ENCODE data around the gene TEN1. TPM values are rescaled to one million over a fixed set of nuclear protein-coding genes. Genes with fewer than 3 reads are reported as not detected.

The TEN1 gene
- total and polyA plus RNA-seq, 2 of the 13 experiments (the other 11 are each of a cell fraction or from before 2014, with no cell fraction given) = 18.0 to 21.3 TPM

DNA sequence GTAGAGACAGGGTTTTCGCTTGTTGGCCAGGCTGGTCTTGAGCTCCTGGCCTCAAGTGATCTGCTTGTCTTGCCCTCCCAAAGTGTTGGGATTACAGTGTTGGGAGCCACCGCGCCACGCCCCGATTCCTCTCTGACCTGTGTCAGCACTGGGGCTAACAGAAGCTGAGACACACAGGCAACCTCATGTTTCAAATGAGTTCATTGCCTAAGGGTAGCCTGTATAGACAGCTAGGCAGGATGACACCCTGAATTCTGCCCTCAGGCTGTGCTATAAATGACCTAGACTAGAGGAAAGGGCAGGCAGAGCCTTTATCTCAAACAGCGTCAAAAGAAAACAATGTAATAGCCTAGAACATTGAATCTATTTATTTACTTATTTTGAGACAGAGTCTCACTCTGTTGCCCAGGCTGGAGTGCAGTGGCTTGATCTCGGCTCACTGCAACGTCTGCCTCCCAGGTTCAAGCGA lies 19.3 kb downstream of the TEN1 start (continued):
- TF ChIP-seq MEIS2 (CRISPR knock-in tag; IDR thresholded peaks at IDR 0.05) (no peak), RXRA (CRISPR knock-in tag; IDR thresholded peaks at IDR 0.05) (peak; percentile 8; the same call in 1 of the 2 replicates), SSRP1 (CRISPR knock-in tag; IDR thresholded peaks at IDR 0.05) (0 out of 2 replicates have a peak, but pooled peaks have one; percentile 56), HMGA1 (CRISPR knock-in tag; conservative IDR thresholded peaks at IDR 0.05) (no peak), HNRNPL (IDR thresholded peaks at IDR 0.05; ENCODE audit: low read depth, low read length) (no peak), CEBPG (CRISPR knock-in tag; IDR thresholded peaks at IDR 0.05) (no peak; the same call in 1 of the 2 replicates), MATR3 (CRISPR knock-in tag; IDR thresholded peaks at IDR 0.05) (no peak), ZNF639 (CRISPR knock-in tag; conservative IDR thresholded peaks at IDR 0.05) (no peak), ZNF720 (CRISPR knock-in tag; IDR thresholded peaks at IDR 0.05) (no peak), ZNF577 (CRISPR knock-in tag; IDR thresholded peaks at IDR 0.05; ENCODE audit: borderline replicate concordance, low read depth) (no peak), HOXD1 (CRISPR knock-in tag; IDR thresholded peaks at IDR 0.05) (no peak), PCBP2 (optimal IDR thresholded peaks at IDR 0.05; ENCODE audit: low read depth, low read length, poor library complexity, severe bottlenecking) (no peak), ZNF547 (CRISPR knock-in tag; IDR thresholded peaks at IDR 0.05) (no peak; the same call in 1 of the 2 replicates), TBX2 (CRISPR knock-in tag; IDR thresholded peaks at IDR 0.05; ENCODE audit: borderline replicate concordance) (no peak), SOX5 (CRISPR knock-in tag; IDR thresholded peaks at IDR 0.05; ENCODE audit: borderline replicate concordance) (peak; percentile 71), U2AF2 (IDR thresholded peaks at IDR 0.05; ENCODE audit: low read depth, low read length) (no peak), KDM2A (CRISPR knock-in tag; IDR thresholded peaks at IDR 0.05; ENCODE audit: borderline replicate concordance, low read depth) (peak; percentile 50; the same call in 1 of the 2 replicates), HNRNPK (IDR thresholded peaks at IDR 0.05; ENCODE audit: low read depth, low read length, poor library complexity, severe bottlenecking) (no peak), ZNF431 (CRISPR knock-in tag; IDR thresholded peaks at IDR 0.05; ENCODE audit: borderline replicate concordance, low read depth) (no peak), ZBTB14 (CRISPR knock-in tag; IDR thresholded peaks at IDR 0.05) (no peak), ZNF570 (CRISPR knock-in tag; IDR thresholded peaks at IDR 0.05; ENCODE audit: borderline replicate concordance) (no peak), SMARCC2 (IDR thresholded peaks at IDR 0.05) (no peak), THYN1 (CRISPR knock-in tag; IDR thresholded peaks at IDR 0.05; ENCODE audit: borderline replicate concordance, low read depth) (no peak)
- TF ChIP-seq, protein P1, sequence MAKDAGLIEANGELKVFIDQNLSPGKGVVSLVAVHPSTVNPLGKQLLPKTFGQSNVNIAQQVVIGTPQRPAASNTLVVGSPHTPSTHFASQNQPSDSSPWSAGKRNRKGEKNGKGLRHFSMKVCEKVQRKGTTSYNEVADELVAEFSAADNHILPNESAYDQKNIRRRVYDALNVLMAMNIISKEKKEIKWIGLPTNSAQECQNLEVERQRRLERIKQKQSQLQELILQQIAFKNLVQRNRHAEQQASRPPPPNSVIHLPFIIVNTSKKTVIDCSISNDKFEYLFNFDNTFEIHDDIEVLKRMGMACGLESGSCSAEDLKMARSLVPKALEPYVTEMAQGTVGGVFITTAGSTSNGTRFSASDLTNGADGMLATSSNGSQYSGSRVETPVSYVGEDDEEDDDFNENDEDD (CRISPR knock-in tag; IDR thresholded peaks at IDR 0.05; ENCODE audit: borderline replicate concordance) = no peak
- TF ChIP-seq, protein P2, sequence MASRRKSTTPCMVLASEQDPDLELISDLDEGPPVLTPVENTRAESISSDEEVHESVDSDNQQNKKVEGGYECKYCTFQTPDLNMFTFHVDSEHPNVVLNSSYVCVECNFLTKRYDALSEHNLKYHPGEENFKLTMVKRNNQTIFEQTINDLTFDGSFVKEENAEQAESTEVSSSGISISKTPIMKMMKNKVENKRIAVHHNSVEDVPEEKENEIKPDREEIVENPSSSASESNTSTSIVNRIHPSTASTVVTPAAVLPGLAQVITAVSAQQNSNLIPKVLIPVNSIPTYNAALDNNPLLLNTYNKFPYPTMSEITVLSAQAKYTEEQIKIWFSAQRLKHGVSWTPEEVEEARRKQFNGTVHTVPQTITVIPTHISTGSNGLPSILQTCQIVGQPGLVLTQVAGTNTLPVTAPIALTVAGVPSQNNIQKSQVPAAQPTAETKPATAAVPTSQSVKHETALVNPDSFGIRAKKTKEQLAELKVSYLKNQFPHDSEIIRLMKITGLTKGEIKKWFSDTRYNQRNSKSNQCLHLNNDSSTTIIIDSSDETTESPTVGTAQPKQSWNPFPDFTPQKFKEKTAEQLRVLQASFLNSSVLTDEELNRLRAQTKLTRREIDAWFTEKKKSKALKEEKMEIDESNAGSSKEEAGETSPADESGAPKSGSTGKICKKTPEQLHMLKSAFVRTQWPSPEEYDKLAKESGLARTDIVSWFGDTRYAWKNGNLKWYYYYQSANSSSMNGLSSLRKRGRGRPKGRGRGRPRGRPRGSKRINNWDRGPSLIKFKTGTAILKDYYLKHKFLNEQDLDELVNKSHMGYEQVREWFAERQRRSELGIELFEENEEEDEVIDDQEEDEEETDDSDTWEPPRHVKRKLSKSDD (CRISPR knock-in tag; IDR thresholded peaks at IDR 0.05; ENCODE audit: low read depth) = no peak

Data from HepG2 (cell line).